HEK293 (cell line): Measurements from ENCODE around the gene NKX6-1.

Experiments used
- CTCF ChIA-PET: fragments of 350-600 bp; formaldehyde crosslinking; extraction: SDS; loops from one replicate; lab custom pipeline; 2021; ENCODE audit warnings: antibody characterized with exemption; lab: Yijun Ruan, JAX
- POLR2A ChIA-PET: fragments of 300-600 bp; formaldehyde crosslinking; extraction: SDS; loops from one replicate; lab custom pipeline; 2020; ENCODE audit warnings: antibody characterized with exemption, inconsistent platforms; lab: Yijun Ruan, JAX
- H3K27ac ChIP-seq: fragments of 200-500 bp; sonication (Bioruptor generic); 2 replicates; pipeline ENCODE4 v1.5.1; 2014; ENCODE audit warnings: low read depth, low read length, control low read depth, inconsistent platforms; ENCODE audit errors: extremely low read depth
- H3K36me3 ChIP-seq, 2 experiments: fragments of 200-500 bp in 1 of 2; sonication (Bioruptor generic) in 1 of 2; 1 replicate in 1 of 2; 2 replicates in 1 of 2; pipeline ENCODE4 v1.5.1; 2014 to 2017; ENCODE audit warnings: inconsistent platforms in 2 of 2, low read length in 2 of 2; ENCODE audit not compliant: control insufficient read depth in 2 of 2, insufficient read depth in 1 of 2
- H3K4me1 ChIP-seq: fragments of 200-500 bp; sonication (Bioruptor generic); 2 replicates; pipeline ENCODE4 v1.5.1; 2014; ENCODE audit warnings: mild to moderate bottlenecking, low read length, inconsistent platforms; ENCODE audit not compliant: control insufficient read depth, insufficient read depth
- H3K4me3 ChIP-seq: 2 replicates; pipeline ENCODE4 v1.5.1; 2011; ENCODE audit warnings: low read depth, mild to moderate bottlenecking, control low read depth, low read length, moderate library complexity
- H3K9me3 ChIP-seq: fragments of 200-500 bp; sonication (Bioruptor generic); 2 replicates; pipeline ENCODE4 v1.5.1; 2014; ENCODE audit warnings: low read depth, low read length, inconsistent platforms; ENCODE audit not compliant: control insufficient read depth, insufficient read depth
- EGR2 ChIP-seq: fragments of 450-650 bp; formaldehyde crosslinking; IDR thresholded peaks from 2 replicates; pipeline ENCODE4 v1.5.1; 2016; ENCODE audit warnings: low read depth, missing biosample characterization, missing genetic modification characterization
- HIC1 ChIP-seq: fragments of 450-650 bp; formaldehyde crosslinking; IDR thresholded peaks from 2 replicates; pipeline ENCODE4 v1.5.1; 2016; ENCODE audit warnings: missing biosample characterization, missing genetic modification characterization
- PBX3 ChIP-seq: sonication (generic); formaldehyde crosslinking; IDR thresholded peaks from 2 replicates; pipeline ENCODE4 v1.8.1; 2022; ENCODE audit warnings: mild to moderate bottlenecking, moderate library complexity, missing genetic modification reagents
- PRDM1 ChIP-seq: fragments of 450-650 bp; formaldehyde crosslinking; IDR thresholded peaks from 2 replicates; pipeline ENCODE4; 2016; ENCODE audit warnings: missing biosample characterization, missing genetic modification characterization
- PRDM4 ChIP-seq: fragments of 450-650 bp; formaldehyde crosslinking; IDR thresholded peaks from 2 replicates; pipeline ENCODE4 v1.5.1; 2017; ENCODE audit warnings: missing biosample characterization, missing genetic modification characterization
- SP3 ChIP-seq: fragments of 450-650 bp; formaldehyde crosslinking; IDR thresholded peaks from 2 replicates; pipeline ENCODE4 v1.5.1; 2016; ENCODE audit warnings: missing biosample characterization, missing genetic modification characterization
- ZBTB17 ChIP-seq: fragments of 450-650 bp; formaldehyde crosslinking; IDR thresholded peaks from 2 replicates; pipeline ENCODE4 v1.5.1; 2016; ENCODE audit warnings: missing biosample characterization, missing genetic modification characterization
- ZNF184 ChIP-seq: fragments of 450-650 bp; IDR thresholded peaks from 2 replicates; pipeline ENCODE4 v1.5.1; 2018; ENCODE audit warnings: missing biosample characterization, mild to moderate bottlenecking, missing genetic modification characterization
- ZNF202 ChIP-seq: fragments of 450-650 bp; formaldehyde crosslinking; IDR thresholded peaks from 2 replicates; pipeline ENCODE4 v1.5.1; 2016; ENCODE audit warnings: missing biosample characterization, missing genetic modification characterization, borderline replicate concordance
- ZNF302 ChIP-seq: fragments of 450-650 bp; formaldehyde crosslinking; IDR thresholded peaks from 2 replicates; pipeline ENCODE4 v1.5.1; 2016; ENCODE audit warnings: missing biosample characterization, missing genetic modification characterization, low read depth
- ZNF350 ChIP-seq: fragments of 450-650 bp; formaldehyde crosslinking; IDR thresholded peaks from 2 replicates; pipeline ENCODE4 v1.5.0; 2017; ENCODE audit warnings: missing biosample characterization, mild to moderate bottlenecking, missing genetic modification characterization
- ZNF366 ChIP-seq: fragments of 450-650 bp; formaldehyde crosslinking; conservative IDR thresholded peaks from 2 replicates; pipeline ENCODE4 v1.5.1; 2016; ENCODE audit warnings: missing biosample characterization, missing genetic modification characterization
- ZNF37A ChIP-seq: fragments of 450-650 bp; IDR thresholded peaks from 2 replicates; pipeline ENCODE4 v1.5.1; 2018; ENCODE audit warnings: missing biosample characterization, missing genetic modification characterization
- ZNF404 ChIP-seq: fragments of 450-650 bp; formaldehyde crosslinking; IDR thresholded peaks from 2 replicates; pipeline ENCODE4 v1.5.1; 2017; ENCODE audit warnings: missing biosample characterization, missing genetic modification characterization
- ZNF510 ChIP-seq: fragments of 450-650 bp; formaldehyde crosslinking; IDR thresholded peaks from 2 replicates; pipeline ENCODE4 v1.5.1; 2018; ENCODE audit warnings: mild to moderate bottlenecking, missing genetic modification characterization, missing biosample characterization; ENCODE audit not compliant: insufficient replicate concordance
- ZNF530 ChIP-seq: fragments of 450-650 bp; formaldehyde crosslinking; IDR thresholded peaks from 2 replicates; pipeline ENCODE4 v1.5.1; 2016; ENCODE audit warnings: low read depth, missing biosample characterization, missing genetic modification characterization
- ZNF621 ChIP-seq: fragments of 450-650 bp; formaldehyde crosslinking; IDR thresholded peaks from 2 replicates; pipeline ENCODE4 v1.5.1; 2017; ENCODE audit warnings: missing biosample characterization, missing genetic modification characterization
- TF ChIP-seq, protein P1 (sequence below): fragments of 450-650 bp; formaldehyde crosslinking; IDR thresholded peaks from 2 replicates; pipeline ENCODE4 v1.5.1; 2017; ENCODE audit warnings: missing biosample characterization, missing genetic modification characterization
- TF ChIP-seq, protein P2 (sequence below): fragments of 450-650 bp; formaldehyde crosslinking; IDR thresholded peaks from 2 replicates; pipeline ENCODE4 v1.5.1; 2016; ENCODE audit warnings: missing biosample characterization, missing genetic modification characterization
- TF ChIP-seq, protein P3 (sequence below): fragments of 450-650 bp; formaldehyde crosslinking; IDR thresholded peaks from 2 replicates; pipeline ENCODE4 v1.5.1; 2016; ENCODE audit warnings: missing biosample characterization, missing genetic modification characterization

Gene NKX6-1

GRCh38 chr4:84492737-84493091 is 6.4 kb downstream of the NKX6-1 start:
- peak; percentile 52; the same call in 1 of the 2 replicates for TF ChIP-seq ZNF202
- TF ChIP-seq ZNF302 (tag by site-specific recombination) = no peak
- no peak for TF ChIP-seq ZNF184 (tag by site-specific recombination)
- TF ChIP-seq ZNF404 (tag by site-specific recombination) = no peak
- TF ChIP-seq SP3 (tag by site-specific recombination) = no peak
- no peak for TF ChIP-seq EGR2 (tag by site-specific recombination)
- TF ChIP-seq PBX3 (CRISPR knock-in tag) = no peak
- TF ChIP-seq, all 188 proteins: peak for 1
- H3K4me1 ChIP-seq = no peaks in the 10 kb centered on the region
- H3K9me3 ChIP-seq = no peaks in the 10 kb centered on the region
- CTCF ChIA-PET = no interaction called here
- peaks cover 0 to 42% of the 10 kb centered on the region in 2 experiments; a peak in 2 of 3 replicates for H3K36me3 ChIP-seq
- no peak overlapping the region for H3K27ac ChIP-seq
- H3K4me3 ChIP-seq = no peak overlapping the region
- POLR2A ChIA-PET = no interaction called here

- ChIA-PET POLR2A (no interaction called here), CTCF (interaction anchor here (1.1 to 1.6 kb wide), 2 partner anchors 11 to 847 kb away, joined by 3 read pairs; no protein-coding TSS in a partner anchor)
- Histone ChIP-seq H3K36me3 (peaks cover 0 to 42% of the 10 kb centered on the region in 2 experiments; a peak in 2 of 3 replicates), H3K4me3 (no peak overlapping the region), H3K27ac (no peak overlapping the region), H3K4me1 (no peaks in the 10 kb centered on the region), H3K9me3 (no peaks in the 10 kb centered on the region)
- TF ChIP-seq ZNF37A = no peak
- no peak for TF ChIP-seq ZNF510 (tag by site-specific recombination)
- TF ChIP-seq ZBTB17 (tag by site-specific recombination) = no peak
- TF ChIP-seq ZNF350 = no peak
- TF ChIP-seq PRDM1 (tag by site-specific recombination) = no peak
- TF ChIP-seq, all 188 proteins: peak for 0
These were observed 6.8 kb downstream of the NKX6-1 start for GRCh38 chr4:84492290-84492689.

DNA sequence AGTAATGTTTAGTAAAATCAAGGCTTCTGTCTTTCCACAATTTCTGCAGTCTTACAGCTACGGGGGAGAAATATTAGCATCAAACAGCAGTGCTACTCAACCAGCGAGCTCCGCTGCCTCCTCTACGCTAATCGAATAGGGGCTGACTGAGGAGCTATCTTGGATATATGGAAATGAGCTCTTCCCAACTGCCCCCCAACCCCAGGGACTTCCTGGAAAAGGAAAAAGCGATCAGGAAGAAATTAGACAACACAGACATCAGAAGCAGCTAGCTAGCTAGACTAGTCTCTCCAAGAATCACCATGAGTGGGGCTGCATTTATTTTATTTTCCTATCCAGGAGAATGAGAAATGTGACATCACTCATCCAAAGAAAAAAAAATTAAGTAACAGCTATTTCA is 7.6 kb downstream of the NKX6-1 start:
- H3K27ac ChIP-seq = no peak overlapping the region
- H3K4me1 ChIP-seq = no peaks in the 10 kb centered on the region
- ChIA-PET POLR2A (no interaction called here), CTCF (interaction anchor here (0.5 to 1.6 kb wide), 3 partner anchors 12 to 866 kb away, joined by 3 to 4 read pairs (median 3); no protein-coding TSS in a partner anchor)
- peaks cover 0 to 35% of the 10 kb centered on the region in 2 experiments; a peak in 2 of 3 replicates for H3K36me3 ChIP-seq
- no peak overlapping the region for H3K4me3 ChIP-seq
- no peaks in the 10 kb centered on the region for H3K9me3 ChIP-seq
- TF ChIP-seq, protein P1, sequence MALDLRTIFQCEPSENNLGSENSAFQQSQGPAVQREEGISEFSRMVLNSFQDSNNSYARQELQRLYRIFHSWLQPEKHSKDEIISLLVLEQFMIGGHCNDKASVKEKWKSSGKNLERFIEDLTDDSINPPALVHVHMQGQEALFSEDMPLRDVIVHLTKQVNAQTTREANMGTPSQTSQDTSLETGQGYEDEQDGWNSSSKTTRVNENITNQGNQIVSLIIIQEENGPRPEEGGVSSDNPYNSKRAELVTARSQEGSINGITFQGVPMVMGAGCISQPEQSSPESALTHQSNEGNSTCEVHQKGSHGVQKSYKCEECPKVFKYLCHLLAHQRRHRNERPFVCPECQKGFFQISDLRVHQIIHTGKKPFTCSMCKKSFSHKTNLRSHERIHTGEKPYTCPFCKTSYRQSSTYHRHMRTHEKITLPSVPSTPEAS (tag by site-specific recombination) = no peak
- TF ChIP-seq, protein P2, sequence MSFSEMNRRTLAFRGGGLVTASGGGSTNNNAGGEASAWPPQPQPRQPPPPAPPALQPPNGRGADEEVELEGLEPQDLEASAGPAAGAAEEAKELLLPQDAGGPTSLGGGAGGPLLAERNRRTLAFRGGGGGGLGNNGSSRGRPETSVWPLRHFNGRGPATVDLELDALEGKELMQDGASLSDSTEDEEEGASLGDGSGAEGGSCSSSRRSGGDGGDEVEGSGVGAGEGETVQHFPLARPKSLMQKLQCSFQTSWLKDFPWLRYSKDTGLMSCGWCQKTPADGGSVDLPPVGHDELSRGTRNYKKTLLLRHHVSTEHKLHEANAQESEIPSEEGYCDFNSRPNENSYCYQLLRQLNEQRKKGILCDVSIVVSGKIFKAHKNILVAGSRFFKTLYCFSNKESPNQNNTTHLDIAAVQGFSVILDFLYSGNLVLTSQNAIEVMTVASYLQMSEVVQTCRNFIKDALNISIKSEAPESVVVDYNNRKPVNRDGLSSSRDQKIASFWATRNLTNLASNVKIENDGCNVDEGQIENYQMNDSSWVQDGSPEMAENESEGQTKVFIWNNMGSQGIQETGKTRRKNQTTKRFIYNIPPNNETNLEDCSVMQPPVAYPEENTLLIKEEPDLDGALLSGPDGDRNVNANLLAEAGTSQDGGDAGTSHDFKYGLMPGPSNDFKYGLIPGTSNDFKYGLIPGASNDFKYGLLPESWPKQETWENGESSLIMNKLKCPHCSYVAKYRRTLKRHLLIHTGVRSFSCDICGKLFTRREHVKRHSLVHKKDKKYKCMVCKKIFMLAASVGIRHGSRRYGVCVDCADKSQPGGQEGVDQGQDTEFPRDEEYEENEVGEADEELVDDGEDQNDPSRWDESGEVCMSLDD (tag by site-specific recombination) = no peak
- TF ChIP-seq HIC1 (no peak), ZNF621 (no peak), ZNF530 (tag by site-specific recombination) (no peak), PRDM4 (tag by site-specific recombination) (no peak), ZNF366 (tag by site-specific recombination) (no peak)
- TF ChIP-seq, protein P3, sequence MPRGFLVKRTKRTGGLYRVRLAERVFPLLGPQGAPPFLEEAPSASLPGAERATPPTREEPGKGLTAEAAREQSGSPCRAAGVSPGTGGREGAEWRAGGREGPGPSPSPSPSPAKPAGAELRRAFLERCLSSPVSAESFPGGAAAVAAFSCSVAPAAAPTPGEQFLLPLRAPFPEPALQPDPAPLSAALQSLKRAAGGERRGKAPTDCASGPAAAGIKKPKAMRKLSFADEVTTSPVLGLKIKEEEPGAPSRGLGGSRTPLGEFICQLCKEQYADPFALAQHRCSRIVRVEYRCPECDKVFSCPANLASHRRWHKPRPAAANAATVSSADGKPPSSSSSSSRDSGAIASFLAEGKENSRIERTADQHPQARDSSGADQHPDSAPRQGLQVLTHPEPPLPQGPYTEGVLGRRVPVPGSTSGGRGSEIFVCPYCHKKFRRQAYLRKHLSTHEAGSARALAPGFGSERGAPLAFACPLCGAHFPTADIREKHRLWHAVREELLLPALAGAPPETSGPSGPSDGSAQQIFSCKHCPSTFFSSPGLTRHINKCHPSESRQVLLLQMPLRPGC = no peak
